Camera-type eye (tissue), 1 donor: ENCODE data around the gene PLVAP. TPM values are rescaled to one million over a fixed set of nuclear protein-coding genes. Genes with fewer than 3 reads are reported as not detected.

Source experiments
- total RNA-seq: library from RNA; depleted of rRNA; stranded (reverse); fragments of >200 nt; gene quantifications from one replicate; pipeline ENCODE4 v1.2.3, GENCODE V29; 2014

The PLVAP gene
- 34.9 TPM for total RNA-seq

GRCh38 chr19:17376935-17377600, at the start of gene PLVAP:
Gene PLVAP (minus strand): TSS chr19:17377342. CDS start chr19:17377288, 54 bp downstream.

GRCh38 chr19:17419621-17420474, 42.7 kb upstream of the PLVAP start, which contains the start of gene MVB12A:
Gene MVB12A (plus strand): TSS chr19:17420047. CDS start chr19:17420136, 89 bp downstream.

GRCh38 chr19:17405250-17406045, 28.3 kb upstream of the PLVAP start, which contains the start of gene BST2:
Gene BST2 (minus strand): TSS chr19:17405630. CDS start chr19:17405575, 55 bp downstream.

GRCh38 chr19:17393914-17394313, 16.8 kb upstream of the PLVAP start, which contains the start of gene CCDC194:
Gene CCDC194 (minus strand): TSS chr19:17394196. CDS start chr19:17394158, 38 bp downstream.

GRCh38 chr19:17336872-17337674, 40.1 kb downstream of the PLVAP start, which contains the start of gene GTPBP3:
Gene GTPBP3 (plus strand): TSS chr19:17337553. CDS start chr19:17337612, 59 bp downstream.

GRCh38 chr19:17334414-17335409, 42.4 kb downstream of the PLVAP start, which contains the start of gene ANO8:
Gene ANO8 (minus strand): TSS chr19:17334855. CDS start chr19:17334670, 185 bp downstream.

GRCh38 chr19:17309198-17309964, 67.8 kb downstream of the PLVAP start, which contains the start of gene DDA1:
Gene DDA1 (plus strand): TSS chr19:17309563. CDS start chr19:17309655, 92 bp downstream.

GRCh38 chr19:17305517-17306284, 71.4 kb downstream of the PLVAP start, which contains the start of gene MRPL34:
Gene MRPL34 (plus strand): TSS chr19:17305872. CDS start chr19:17305893, 21 bp downstream.

GRCh38 chr19:17303167-17303939, 73.8 kb downstream of the PLVAP start, which contains the start of gene ABHD8:
Gene ABHD8 (minus strand): TSS chr19:17303425. CDS start chr19:17301616, 1,809 bp downstream.

Other genes starting within 250 kb of the PLVAP start
- gene USE1, start 162.0 kb downstream of the PLVAP start, total RNA-seq = 29.1 TPM
- gene OCEL1, start 151.1 kb downstream of the PLVAP start, total RNA-seq = 7.4 TPM
- 36.3 TPM for gene NR2F6, start 131.4 kb downstream of the PLVAP start, total RNA-seq
- 5.5 TPM for gene USHBP1, start 112.6 kb downstream of the PLVAP start, total RNA-seq
- 58.2 TPM for gene BABAM1, start 109.9 kb downstream of the PLVAP start, total RNA-seq
- gene ANKLE1, start 95.4 kb downstream of the PLVAP start, total RNA-seq = 0.55 TPM
- 25.3 TPM for gene ABHD8, start 73.9 kb downstream of the PLVAP start, total RNA-seq
- 57.7 TPM for gene MRPL34, start 71.5 kb downstream of the PLVAP start, total RNA-seq
- 15.1 TPM for gene DDA1, start 67.8 kb downstream of the PLVAP start, total RNA-seq
- 26.3 TPM for gene ANO8, start 42.5 kb downstream of the PLVAP start, total RNA-seq
- gene GTPBP3, start 39.8 kb downstream of the PLVAP start, total RNA-seq = 27.8 TPM
- not detected for gene CCDC194, start 16.9 kb upstream of the PLVAP start, total RNA-seq
- 4.5 TPM for gene BST2, start 28.3 kb upstream of the PLVAP start, total RNA-seq
- gene MVB12A, start 42.7 kb upstream of the PLVAP start, total RNA-seq = 25.2 TPM
- gene TMEM221, start 71.3 kb upstream of the PLVAP start, total RNA-seq = 2.5 TPM
- gene NXNL1, start 83.6 kb upstream of the PLVAP start, total RNA-seq = 3.6 TPM
- 33.2 TPM for gene SLC27A1, start 93.2 kb upstream of the PLVAP start, total RNA-seq
- 50.2 TPM for gene PGLS, start 134.3 kb upstream of the PLVAP start, total RNA-seq
- 43.4 TPM for gene COLGALT1, start 178.3 kb upstream of the PLVAP start, total RNA-seq